GM18870 (cell line): ENCODE data around the gene RHOH.
"Not testable (repeated sequence)": the region's sequence is repeated elsewhere in the genome, so short reads cannot be mapped to it uniquely, and the experiment has no call there.

Source experiments
- ATAC-seq: cut with Tn5 transposase; IDR thresholded peaks from one replicate; pipeline ENCODE4 v1.9.1; 2021; ENCODE audit warnings: moderate library complexity; ENCODE audit not compliant: unreplicated experiment

RHOH gene

DNA sequence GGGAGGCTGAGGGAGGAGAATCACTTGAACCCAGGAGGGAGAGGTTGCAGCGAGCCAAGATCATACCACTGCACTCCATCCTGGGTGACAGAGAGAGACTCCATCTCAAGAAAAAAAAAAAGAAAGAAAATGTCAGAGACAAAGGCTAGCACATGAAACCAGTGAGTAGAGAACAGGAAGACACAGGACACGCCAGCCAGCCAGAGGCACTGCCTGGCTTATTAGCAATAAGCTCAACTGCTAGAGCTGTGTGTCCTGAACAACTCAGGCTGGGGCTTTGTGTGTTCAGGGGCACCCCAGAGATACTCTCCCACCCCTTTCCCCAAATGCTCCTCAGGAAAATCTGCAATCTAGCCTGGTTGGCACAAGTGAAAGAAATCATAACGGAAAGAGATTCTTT, 60.0 kb downstream of the RHOH start:
- ATAC-seq, result no peak

DNA sequence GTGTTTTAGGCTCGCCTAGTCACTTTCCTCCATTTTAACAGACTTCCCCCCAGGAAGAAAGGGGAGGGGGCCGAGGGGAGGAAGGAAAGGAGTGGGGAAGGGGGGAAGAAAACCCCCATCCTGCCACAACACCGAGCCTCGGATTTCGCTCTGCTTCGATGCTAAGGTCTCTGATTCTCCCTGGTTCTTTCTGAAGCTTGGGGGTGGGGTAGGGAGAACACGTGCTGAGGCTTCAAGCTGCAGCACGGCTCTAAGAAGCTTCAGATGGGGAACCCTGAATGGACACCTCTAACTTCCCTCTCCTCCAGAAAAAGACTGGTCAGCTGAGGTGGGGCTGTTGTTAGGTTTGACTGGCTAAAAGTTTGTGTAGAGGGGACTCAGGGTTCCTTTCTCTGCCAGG, 61.8 kb downstream of the RHOH start:
- ATAC-seq, result no peak

DNA sequence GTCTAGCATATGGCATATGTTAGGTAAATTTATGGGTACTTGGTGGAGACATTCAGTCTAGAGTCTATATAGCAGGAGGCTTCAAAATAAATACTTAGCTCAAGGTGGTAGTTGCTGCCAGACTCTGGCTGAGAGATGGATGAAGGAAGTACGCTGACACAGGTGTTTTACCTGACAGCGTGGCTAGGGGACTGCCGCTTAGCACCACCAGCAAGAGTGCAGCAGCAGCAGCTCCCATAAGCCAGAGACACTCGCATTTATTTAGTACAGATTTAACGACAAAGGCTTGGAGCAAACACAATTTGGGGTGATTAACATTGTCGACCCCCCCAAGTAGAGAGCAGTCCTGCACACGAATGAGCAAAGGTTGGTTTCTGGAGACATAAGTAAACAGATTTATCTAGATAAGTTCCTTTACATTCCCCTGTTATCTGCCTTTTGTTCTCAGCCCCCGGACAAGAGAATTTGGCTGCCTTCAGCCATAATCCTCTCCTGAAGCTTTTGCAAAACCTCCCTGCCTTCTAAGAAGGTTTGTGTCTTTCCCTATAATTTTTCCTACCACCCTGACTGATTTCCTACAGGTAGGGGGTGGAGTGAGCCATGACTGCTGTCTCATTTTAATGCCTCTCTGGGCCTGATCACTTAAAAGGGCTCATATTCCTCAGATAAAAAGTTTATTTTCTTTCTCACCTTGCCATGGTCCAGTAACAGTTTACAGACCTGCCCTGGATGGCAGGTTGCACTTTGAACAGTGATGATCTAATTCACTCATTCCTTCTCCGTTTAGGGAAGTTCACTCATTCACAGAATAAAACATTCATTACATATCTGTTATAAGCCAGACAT, 64.6 kb downstream of the RHOH start:
- no peak for ATAC-seq

DNA sequence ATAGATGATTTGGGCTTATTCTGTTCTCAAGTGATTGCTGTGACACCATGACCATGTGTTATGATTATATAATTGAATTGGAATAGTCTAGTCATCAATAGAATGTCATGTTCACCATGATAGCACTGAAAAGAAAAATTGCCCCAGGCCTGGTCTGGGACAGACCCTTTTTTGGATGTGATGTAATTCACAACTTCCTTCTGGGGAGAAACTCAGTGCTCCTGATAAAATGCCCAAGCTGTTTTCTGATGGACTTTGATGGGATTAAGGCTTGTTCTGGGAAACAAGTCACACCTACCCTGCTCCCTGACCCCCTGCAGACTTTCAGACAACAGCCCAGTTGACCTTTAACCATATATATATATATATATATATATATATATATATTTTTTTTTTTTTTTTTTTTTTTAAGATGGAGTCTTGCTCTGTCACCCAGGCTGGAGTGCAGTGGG, 65.3 kb downstream of the RHOH start:
- no peak for ATAC-seq

DNA sequence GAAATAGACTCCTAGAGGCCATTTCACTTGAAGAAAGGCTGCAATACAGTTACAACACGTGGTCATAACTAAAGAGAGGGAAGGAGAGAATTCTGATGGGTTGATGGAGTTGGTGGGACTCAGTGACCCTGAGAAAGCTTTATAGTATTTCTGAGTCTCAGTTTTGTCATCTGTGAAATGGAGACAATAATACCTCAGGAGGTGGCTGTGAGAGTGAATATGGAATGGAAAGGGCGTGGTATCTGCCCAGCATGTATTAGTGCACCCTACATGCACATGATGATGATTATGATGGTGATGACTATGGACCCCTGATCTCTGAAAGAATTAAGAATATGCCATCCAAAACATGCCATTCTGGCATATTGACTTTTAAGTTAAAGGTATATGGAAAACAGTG, 66.0 kb downstream of the RHOH start:
- no peak for ATAC-seq

DNA sequence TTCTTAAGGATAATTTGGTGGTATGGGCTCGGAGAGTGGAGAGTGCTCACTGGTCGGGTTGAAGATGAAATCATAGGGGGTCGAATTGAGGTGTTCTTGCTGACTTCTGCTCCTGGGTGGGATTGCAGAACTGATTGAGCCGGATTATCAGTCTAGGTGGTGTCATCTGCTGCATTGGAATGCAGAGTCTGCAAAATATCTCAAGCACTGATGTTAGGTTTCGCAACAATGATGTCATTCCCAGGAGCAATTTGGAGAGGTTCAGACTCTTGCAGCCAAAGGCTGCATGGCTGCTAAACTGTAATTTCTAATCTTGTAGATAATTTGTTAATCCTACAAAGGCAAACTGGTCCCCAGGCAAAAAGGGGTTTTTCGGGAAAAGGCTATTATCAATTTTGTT, 67.7 kb downstream of the RHOH start:
- no peak for ATAC-seq

DNA sequence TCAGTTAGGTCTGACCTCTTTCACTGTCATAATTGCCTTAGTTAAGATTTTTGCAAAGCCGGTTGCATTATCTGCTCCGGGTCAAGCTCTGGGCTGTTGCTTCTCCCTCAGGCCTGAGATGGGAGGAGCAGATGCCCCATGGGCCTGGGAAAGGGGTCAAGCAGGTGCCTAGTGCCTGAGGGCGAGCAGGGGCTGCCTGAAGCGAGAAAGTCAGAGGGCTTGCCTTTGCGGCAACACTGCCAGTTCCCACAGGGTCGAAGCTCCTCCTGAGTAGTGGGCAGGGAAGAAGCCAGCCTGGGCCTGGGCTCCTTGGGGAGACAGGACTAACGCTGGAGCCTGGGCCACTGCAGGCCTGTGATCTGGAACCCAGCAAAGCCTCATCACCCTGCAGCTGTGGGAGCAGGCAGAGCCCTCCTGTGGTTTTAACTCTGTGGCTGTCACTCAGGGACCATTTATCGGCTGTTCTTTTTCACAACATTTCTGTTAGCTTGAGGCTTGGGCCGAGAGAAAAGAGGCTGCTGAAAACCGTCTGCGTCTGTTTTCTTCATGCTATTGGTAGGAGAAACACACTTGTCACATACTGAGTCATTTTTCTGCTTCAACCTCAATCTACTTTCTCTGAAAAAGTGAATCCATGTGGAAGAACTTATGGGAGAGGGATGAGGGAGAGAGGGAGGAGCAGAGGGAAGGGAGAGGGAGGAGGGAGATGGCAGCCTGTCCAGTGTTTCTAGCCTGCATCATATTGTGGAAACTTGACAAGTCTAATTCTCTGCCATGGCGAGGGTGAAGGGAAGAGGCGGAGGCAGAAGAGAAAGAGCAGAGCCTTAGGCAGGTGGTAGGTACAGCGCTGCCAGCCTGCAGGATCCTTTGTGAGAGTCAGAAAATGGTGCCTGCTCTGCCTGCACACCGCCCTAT, 68.4 kb downstream of the RHOH start:
- no peak for ATAC-seq

DNA sequence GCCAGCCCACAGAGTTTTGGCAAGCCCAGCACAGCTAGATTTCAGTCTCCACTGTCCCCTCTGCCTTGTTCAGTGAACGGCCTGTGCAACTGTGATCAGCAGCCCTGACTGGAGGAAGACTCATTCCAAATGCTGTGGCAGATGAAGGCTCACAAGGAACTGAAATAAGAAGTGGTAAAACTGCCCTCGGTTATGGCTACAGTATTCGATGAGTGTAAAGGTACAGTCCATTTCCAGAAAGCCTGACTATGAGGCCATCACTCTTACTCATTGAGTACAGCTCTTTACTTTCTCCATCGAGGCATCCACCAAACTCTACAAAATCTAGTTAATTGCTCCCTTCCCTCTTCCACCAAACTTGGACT, 69.1 kb downstream of the RHOH start:
- no peak for ATAC-seq

DNA sequence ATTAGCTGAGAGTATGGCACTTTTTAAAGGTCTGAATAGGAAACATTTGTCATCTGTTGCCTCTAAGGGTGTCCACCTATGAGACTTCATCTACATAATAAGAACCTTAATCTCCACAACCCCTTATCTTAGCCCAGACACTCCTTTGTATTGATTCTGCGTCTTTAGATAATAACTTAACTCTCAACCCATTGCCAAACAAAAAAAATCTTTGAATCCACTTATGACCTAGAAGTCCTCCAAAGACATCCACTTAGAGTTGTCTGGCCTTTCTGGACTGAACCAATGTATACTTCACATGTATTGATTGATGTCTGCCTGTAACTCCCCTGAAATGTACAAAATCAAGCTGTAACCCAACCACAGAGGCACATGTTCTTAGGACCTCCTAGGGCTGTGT, 72.3 kb downstream of the RHOH start:
- ATAC-seq, result no peak

DNA sequence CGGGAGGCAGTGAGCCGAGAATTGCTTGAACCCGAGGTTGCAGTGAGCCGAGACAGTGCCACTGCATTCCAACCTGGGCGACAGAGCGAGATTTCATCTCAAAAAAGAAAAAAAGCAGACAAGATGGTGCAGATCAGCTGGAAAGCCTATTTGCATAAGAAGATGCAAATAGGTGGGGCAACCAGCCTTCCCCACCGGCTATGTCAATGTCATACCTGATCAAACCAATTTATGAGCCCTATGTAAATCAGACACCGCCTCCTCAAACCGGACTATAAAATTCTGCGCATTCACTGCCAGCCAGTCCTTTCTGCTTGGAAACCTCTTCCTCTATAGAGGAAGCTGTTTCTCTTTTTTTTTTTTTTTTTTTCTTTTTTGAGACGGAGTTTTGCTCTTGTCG, 73.8 kb downstream of the RHOH start:
- no peak for ATAC-seq

DNA sequence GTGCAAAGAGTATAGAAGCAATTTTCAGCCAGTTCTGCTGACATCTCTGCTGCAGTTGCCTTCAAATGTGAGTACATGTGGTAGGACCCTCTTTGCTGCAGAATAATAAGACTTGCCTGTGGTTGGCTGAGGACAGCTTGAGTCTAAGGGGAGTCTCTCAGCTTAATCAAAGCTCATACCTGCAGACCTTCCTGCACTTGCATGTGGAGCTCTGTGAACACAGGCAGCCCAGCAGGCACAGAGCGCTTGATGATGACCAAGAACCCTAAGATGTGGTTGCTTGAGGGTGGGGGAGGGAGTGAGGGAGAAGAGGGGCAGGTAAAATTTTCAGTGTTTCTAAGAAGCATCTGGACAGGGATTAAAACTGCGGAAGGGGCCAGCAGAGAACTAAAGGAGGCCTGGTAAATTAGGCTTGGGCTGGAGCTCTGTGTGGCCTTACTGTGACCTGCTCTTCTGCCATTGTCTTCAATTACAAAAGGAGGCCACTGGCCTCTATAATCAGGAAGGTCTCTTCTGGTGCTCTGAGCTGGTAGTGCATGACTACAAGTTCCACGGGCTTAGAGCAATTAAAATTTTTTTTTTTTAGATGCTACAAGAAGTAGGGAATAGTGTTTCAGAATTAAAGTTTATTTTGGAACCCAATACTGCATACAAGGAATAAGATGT, 78.4 kb downstream of the RHOH start:
- no peak for ATAC-seq

DNA sequence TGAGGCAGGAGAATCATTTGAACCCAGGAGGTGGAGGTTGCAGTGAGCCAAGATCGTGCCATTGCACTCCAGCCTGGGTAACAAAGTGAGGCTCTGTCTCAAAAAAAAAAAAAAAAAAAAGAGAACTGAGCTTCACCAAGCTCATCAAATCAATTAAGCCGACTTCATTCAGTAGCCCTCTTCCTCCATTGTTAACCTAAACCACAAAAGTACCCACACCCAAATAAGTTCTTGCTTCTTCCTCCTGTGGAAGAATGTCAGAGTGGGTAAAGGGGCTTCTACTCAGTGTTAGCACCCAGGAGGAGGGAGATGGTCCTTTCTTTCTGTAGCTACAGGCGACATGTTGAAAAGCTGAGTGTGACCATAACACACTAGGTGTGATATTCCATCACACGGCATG, 79.7 kb downstream of the RHOH start:
- no peak for ATAC-seq

DNA sequence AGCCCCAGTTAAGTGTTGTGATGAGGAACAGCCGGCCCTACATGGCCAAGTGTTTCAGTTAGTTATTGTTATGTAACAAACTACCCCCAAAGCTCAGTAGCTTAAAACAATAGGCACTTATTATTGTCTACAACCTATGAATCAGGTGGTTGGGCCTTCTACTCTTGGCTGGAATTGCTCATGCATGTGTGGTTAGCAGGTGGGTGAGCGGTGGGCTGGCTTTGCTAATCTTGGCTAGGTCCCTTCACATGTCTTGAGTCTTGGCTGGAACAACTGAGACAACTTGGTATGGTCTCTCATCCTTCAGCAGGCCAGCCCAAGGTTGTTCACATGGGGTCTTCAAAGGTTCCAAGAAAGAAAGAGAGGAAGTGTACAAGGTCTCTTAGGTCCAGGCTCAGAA, 83.8 kb downstream of the RHOH start:
- ATAC-seq, result no peak

DNA sequence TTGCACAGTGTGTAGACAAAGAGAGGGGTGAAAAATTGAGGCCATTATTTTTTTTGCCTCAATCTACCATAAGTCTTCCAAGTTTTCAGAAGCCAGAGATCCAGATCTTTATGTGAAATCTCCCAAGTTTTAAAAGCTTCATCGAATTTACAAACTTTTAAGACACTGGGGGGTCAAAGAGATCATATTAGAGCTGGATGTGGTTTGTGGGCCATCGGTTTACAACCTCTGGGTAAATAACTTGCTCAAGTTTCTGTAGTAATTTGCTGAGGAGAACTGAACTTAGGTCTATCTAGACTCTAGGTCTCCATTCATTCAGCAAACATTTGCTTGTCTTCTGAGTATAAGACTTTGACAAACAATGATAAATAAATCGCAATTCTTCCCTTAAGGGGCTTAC, 84.3 kb downstream of the RHOH start:
- ATAC-seq, result no peak

DNA sequence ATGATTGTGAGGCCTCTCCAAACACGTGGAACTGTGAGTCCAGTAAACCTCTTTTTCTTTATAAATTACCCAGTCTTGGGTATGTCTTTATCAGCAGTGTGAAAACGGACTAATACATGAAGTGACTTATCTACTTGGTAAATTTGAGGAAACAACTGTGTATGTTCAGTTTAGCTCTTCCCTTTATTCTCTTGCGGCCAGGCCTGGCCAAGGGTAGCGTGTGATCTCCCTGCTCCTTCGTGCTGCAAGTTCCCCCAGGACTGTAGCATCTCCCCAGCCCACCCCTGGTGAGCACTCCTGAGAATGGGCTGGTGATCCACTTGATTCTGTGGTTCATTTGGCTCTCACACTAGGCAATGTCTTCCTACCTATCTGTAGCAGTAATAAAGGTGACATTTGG, 85.1 kb downstream of the RHOH start:
- no peak for ATAC-seq

DNA sequence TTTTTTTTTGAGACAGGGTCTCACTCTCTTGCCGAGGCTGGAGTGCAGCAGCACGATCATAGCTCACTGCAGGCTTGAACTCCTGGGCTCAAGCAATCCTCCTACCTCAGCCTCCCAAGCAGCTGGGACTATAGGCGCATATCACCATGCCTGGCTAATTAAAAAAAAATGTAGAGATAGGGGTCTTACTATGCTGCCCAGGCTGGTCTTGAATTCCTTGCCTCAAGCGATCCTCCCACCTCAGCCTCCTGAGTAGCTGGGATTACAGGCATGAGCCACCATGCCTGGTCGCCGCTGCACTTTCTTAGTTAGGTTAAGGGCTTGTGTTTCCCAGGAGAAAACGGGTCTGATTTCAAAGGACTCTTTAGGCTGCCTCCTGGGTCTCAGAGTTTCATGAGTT, 86.0 kb downstream of the RHOH start:
- not testable (repeated sequence) for ATAC-seq

DNA sequence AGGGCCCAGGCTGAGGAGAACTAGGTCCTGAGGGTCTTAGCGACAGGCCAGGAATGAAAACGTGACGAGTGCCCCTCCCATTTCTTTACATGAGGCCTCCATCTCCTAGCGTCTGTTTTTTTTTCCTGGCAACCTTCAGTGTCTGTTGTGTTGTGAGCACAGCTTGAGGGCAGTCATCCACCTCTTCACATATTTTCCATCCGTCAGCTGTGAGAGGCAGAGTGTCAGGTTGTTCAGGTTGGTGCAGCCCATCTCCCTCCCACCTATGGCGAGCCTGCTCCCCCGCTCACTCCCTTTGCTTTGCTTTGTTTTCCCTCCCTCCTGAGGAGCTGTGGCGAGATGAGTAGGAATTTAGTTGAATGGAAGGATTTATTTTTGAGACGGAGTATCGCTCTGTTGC, 86.6 kb downstream of the RHOH start:
- ATAC-seq, result no peak

DNA sequence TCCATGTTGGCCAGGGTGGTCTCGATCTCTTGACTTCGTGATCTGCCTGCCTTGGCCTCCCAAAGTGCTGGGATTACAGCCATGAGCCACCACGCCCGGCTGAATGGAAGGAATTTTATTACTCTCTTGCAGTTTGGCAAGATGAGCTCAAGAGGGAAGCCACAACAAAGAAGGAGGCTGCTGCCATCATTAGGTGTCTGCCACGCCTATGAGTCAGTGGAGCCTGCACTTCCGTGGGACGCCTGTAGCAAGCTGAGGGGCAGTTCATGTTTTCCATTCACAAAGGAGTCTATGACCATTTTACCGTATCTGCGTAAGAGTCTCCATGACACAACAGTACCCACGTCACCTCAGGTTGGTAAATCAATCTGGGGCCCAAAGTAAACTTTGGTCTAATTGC, 87.1 kb downstream of the RHOH start:
- ATAC-seq, result no peak

DNA sequence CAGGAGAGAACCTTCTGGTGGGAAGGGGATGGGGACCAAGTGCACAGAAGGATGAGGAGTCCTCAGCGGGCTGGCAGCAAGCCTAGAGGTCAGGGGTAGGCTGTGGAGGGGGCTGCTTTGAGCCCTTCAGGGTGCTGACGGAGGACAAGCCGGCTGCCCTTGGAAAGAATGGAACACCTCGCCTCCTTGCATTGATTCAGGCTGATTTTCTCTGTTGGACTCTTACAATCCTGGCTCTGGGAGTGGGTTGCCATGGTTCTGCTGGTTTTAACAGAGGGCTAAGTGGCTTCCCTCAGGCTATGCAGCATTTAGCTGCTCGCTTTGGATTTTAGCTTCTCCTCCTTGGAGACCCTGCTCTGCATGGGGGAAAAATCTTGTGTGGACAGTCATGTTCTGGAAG, 88.9 kb downstream of the RHOH start:
- no peak for ATAC-seq

DNA sequence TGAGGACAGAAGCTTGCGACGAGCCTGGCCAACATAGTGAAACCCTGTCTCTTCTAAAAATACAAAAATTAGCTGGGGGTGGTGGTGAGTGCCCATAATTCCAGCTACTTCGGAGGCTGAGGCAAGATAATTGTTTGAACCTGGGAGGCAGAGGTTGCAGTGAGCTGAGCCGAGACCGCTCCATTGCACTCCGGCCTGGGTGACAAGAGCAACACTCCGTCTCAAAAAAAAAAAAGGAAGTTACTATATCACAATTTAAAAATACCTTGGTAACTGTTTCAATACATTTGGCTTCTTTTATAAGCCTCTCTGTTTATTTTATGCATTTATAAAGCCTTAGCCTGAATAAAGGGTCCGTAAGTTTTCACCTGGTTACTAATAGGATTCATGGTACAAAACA, 91.7 kb downstream of the RHOH start:
- ATAC-seq, result no peak

DNA sequence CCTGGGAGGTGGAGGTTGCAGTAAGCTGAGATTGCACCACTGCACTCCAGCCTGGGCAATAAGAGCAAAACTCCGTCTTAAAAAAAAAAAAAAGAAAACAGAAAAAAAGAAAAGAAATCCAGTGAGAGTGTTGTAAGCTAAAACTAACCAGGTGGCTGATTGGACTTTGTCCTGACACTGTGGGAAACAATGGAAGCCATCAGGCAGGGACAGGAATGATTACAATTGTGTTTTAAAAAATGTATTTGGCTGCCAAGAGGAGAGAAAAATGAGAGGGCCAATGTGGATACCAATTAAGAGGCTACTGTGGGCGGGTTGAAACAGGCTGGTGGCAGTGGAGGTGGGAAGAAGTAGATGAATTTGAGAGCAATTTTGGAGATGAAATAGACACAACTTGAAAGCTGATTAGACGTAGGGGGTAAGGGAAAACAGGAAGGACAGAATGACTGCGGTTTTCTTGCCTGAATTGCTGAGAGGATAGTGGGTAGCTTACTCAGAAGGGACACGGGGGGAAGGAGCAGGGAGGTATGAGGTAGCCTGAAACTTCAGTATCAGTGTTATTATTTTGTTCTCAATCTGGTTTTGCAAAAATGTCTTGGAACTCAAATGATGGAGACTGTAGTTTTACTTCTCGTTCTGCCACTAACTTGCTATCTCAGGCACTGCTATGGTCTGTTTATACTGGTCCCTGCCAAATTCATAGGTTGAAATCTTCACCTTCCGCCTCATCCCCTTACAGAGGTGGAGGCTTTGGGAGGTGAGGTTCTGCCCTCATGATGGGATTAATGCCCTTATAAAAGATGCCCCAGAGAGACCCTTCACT, 92.7 kb downstream of the RHOH start:
- no peak for ATAC-seq
